Measurements from ENCODE around the gene RPS15.

The RPS15 gene

DNA sequence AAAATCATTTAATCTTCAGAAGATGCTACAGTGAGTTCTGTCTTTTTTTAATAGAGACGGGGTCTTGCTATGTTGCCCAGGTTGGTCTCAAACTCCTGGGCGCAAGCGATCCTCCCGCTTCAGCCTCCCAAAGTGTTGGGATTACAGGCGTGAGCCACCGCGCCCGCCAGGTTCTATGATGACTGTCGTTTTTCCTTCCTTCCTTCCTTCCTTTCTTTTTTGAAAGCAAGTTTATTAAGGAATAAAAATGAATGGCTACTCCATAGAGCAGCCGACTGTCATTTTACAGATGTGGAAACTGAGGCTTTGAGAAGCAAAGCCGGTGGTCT lies 36.3 kb upstream of the RPS15 start:
- in situ Hi-C loops (cut with MboI; ENCODE audit: low sequenced_read_pairs) = no loop called here

DNA sequence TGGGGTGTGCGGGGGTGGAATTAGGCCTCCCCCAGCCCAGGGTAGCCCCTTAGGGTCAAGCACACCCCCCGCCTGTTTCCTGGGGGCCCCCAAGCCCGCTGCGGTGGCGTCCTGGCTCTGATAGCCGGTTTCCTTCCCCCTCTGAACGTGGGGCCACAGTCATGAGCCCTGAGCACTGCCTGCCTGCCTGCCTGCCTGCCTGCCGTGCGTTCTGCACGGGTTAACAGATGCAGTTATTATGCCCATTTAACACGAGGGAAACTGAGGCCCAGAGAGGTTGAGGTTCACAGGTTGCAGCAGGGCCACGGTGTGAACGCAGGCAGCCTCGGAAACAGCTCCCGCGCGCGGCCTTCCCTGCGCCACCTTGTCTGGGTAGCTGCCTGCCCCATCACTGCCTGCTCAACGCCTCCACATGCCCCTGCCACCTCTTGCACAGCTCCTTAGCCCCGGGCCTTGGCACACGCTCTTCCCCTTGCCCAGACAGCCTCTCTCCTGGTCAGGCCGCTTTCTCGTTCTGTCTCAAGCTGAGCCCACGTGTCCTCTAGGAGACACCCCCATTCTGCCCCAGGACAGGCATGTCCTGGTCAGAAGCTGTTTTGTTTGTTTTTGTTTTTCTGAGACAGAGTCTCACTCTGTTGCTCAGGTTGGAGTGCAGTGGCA lies 35.7 kb upstream of the RPS15 start:
- in situ Hi-C loops (cut with MboI; ENCODE audit: low sequenced_read_pairs) = no loop called here

DNA sequence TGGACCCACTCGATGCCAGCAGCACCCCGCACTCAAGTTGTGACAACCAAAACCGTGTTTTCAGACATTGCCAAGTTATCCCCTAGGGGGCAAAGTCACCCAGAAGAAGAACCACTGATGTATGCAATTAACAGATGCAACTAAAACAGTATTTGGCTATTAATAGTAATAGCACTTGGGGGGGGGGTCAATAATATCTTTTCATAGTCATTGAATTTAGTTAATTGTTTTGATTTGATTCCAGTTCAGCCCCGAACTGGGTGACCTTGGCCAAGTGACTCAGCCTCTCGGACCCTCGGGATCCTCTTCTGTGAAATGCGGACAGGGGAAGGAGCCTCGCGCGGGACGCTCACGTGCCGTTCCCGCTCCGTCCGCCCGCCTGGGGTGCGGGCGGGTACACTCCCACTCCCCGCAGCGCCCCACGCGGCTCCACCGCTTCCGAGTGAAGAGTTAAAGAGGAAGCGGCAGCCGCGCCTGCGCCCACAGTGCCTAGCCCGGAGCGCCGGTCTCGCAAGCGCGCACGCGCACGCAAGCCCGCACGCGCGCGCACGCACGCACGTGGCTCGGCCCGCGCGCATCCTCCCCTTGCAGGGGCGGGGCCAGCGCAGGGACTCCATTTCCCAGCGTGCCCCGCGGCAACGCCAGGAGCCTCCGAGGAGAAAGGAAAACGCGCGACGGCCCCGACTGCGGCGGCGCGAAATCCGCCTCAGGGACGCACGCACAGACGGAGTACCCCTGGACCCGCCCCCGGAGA lies 31.2 kb upstream of the RPS15 start:
- in situ Hi-C loops (cut with MboI; ENCODE audit: low sequenced_read_pairs) = no loop called here

DNA sequence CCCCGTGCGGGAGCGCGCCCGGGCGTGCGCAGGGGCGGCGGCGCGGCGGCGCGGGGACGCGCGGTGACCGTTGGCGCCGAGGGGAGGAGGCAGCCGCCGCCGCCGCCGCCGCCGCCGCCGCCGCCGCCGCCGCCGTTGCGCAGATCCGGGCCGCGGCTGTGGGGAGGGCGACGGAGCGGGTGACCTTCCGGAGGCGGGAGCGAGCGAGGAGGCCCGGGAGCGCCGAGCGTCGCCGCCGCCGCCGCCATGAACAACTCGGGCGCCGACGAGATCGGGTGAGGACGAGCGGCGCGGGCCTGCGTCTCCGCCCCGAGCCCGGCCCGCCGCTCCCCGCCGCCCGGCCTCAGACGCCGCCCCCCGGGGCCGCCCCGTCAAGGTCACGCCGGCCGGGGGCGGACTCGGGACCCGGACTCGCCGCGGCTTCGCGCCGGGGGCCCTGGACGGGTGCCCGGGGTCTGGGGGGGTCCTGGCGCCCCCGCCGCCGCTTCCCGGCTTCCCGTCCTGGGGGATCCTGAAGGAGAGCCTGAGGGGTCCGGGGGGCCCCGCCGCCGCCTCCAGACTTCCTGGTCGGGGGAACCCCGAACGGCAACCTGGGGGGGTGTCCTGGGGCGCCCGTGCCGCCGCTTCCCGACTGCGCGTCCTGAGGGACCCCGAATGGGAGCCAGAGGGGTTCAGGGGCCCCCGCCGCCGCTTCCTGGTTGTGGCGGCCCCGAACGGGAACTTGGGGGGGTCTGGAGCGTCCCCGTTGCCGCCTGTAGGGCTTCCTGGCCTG lies 30.5 kb upstream of the RPS15 start, which contains the start of gene DAZAP1:
Gene DAZAP1 (plus strand): TSS at position 59 of the 772 bp plus-strand sequence. CDS start 188 bp downstream, at position 247.
- in situ Hi-C loops (cut with MboI; ENCODE audit: low sequenced_read_pairs) = no loop called here

DNA sequence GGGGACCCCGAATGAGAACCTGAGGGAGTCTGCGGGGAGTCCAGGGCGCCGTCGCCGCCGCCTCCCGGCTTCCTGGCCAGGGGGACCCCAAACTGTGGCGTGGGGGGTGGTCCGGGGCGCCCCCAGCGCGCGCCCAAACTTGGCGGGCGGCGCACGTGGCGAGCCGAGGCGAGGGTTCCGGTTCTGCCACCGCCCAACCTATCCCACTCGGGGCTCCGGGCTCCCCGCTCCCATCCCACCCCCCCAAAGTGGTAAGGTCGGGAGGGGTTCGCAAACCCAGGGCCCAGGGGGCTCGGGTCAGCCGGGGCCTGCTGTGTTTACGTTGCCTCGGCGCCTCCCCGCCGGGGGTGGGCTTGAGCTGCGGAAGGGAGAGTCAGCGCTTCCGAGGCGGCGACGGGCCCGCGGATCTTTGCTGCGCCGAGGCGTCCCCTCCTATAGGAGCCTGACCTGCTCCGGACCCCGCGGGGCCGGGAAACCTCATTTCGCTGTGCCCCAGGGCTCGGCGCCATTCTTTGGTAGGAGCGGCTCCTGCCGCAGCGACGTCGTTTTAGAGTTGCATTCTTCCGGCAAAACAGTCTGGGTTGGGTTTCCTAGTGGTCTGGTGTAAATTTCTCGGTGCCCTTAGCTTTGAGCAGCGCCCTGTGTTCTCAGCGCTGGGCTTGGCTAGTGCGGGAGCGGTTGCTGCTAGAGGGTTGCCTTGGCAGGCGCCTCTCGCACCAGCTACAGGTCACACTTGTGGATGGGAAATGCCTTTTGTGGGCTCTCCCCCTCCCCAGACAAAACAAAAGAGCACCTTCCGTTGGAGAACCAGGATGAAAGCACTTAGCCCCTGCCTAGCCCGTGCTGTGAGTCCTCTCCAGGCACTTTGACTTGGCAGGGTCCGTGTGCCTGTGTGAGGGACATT lies 29.6 kb upstream of the RPS15 start:
- in situ Hi-C loops (cut with MboI; ENCODE audit: low sequenced_read_pairs) = no loop called here

DNA sequence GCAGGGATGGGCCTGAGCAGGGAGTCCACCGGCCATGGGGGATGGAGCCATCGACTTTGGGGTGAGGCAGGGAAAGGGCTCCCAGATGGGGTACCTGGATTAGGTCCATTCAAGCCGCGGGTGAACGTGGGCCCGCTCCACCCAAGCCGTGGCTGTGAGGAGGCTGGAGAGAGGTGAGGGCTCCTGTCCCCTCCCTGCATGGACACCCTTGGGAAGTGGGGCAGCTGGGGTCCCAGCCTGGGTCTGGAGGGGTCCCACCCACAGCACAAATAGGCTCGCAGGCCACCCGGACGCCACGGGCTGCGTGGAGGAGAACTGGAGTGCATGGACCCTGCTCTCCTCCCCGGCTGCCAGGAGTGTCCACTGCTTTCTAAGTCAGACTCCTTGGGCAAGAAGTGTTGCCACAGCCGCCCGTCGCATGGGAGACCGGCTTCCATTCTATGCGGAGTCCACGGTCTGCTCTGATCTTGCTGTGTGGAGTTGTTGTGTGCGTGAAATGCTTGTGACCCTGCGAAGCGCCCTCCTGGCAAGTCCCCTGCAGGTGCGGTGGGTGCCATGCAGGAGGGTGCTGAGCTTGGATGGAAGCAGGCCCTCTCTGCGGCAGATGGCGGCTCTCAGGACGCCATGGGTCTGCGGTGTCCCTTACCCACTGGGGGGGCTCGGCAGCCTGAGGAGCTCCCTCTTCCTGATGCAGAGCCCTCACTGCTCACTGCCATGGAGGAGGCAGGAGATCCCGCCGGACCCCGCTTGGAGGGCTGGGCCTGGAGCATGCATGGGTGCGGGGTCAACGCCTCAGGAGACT lies 28.8 kb upstream of the RPS15 start:
- in situ Hi-C loops (cut with MboI; ENCODE audit: low sequenced_read_pairs) = no loop called here

DNA sequence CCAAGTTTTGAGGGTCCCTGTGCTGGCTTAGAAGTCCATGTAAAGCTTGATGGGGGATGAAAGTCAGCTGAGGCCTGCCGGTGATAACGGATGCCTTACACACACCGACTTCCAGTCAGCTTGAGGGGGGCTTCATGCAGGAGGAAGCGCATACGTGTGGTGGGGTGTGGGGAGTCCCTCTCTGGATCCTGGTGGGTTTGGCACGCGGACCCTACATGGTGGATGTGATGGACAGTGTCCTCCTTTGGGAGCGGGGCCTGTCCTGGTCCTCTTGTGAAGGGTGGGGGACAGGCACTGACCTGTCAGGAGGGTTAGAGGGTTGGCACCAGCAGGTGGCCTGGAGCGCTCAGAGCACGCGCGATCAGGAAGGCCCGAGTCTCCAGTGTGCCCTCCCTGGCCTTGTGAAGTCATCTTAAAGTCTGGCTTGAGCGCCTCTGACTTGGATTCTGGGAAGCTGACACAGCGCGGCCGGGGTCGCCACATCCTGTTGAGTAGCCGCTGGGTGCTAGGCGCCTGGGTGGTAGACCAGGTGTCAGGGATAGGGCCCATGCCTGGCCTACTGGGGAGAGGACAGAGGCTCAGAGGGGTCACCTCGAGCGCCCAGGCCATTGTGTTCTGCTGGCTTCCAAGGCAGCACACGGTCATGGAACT lies 27.9 kb upstream of the RPS15 start:
- in situ Hi-C loops (cut with MboI; ENCODE audit: low sequenced_read_pairs) = no loop called here

DNA sequence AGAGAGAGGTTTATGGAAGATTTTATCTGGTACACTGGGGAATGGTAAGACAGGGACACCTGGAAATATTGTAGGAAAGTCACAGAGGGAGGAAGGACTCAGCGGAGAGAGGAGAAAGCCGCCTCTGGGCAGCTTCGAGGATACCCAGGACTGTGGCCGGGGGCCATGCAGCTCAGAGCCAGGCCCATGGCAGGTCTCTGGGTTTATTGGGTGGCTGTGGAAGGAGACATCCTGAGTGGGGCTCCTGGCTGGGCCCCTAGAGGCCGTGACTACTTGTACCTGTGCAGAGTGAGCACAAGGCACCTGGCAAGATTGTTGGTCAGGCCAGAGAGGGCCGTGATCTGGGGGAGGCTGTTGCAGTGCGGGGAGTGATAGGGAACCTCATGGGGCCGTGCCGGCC lies 27.4 kb upstream of the RPS15 start:
- in situ Hi-C loops (cut with MboI; ENCODE audit: low sequenced_read_pairs) = no loop called here

DNA sequence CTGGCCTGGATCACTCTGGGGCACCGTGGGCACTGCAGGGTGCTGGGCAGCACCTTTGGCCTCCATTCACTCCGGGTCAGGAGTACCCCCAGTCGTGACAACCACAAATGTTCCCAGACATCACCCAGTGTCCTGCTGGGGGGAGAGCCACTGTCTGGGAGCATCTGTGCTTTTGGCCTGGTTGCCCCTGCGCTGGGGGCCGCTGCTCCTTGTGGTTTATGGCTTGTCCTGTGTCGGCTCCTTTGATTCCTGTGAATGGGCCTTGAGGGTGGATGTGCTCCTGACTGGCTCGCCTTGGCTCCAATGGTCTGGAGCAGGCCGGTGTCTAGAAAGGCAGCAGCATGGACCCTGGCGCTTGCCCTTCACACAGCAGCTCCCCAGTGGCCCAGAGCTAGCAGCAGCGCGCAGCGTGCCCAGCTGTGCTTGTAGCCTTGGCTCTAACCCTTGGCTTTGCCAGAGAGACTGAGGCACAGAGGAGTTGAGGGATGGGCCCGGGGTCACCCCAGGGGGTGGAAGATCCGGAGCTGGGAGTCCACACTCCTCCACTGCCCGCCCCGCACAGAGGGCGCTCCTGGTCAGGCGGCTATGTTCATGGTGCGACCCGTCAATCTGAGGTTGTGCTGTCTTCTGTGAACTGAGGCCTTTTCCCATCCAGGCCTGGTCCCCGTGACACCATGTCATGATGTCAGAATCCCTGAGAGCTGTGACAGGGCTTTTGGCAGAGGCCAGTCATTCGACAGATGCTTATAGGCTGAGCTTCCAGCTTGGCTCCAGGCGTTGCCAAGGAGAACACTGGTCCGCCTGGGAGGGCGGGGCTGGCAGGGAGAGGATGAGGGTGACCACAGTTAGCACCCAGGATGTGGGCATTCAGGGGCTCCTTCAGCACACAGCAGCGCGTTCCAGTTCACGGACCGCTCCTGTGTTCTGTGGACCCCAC lies 26.7 kb upstream of the RPS15 start:
- in situ Hi-C loops (cut with MboI; ENCODE audit: low sequenced_read_pairs) = no loop called here

DNA sequence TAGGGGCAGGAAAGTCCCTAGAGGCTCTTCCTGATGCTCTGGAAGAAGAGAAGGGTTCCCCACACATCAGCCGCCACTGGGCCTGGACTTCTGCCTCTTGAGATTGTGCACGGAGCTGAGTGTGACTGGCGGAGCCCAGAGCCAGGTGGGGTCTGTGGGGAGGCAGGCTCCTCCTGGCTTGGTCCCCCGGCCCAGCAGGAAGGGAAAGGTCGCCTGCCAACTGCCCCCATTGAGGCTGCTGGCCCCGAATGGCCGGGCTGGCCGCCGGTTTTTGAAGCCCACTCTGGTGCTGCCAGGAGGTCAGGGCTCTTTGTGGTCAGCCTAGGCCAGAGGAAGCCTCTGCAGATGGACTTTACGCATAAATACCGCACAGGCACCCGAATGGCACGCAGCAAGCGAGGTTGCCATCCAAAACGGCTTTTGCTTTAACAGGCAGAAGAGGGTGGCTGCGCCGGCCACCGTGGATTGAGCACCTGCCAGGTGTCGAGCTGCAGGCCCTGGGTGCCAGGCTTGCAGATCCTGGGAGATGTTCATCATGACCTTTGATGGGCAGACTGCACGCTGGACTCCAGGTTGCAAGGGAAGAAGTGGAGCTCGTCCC lies 25.8 kb upstream of the RPS15 start:
- in situ Hi-C loops (cut with MboI; ENCODE audit: low sequenced_read_pairs) = no loop called here

DNA sequence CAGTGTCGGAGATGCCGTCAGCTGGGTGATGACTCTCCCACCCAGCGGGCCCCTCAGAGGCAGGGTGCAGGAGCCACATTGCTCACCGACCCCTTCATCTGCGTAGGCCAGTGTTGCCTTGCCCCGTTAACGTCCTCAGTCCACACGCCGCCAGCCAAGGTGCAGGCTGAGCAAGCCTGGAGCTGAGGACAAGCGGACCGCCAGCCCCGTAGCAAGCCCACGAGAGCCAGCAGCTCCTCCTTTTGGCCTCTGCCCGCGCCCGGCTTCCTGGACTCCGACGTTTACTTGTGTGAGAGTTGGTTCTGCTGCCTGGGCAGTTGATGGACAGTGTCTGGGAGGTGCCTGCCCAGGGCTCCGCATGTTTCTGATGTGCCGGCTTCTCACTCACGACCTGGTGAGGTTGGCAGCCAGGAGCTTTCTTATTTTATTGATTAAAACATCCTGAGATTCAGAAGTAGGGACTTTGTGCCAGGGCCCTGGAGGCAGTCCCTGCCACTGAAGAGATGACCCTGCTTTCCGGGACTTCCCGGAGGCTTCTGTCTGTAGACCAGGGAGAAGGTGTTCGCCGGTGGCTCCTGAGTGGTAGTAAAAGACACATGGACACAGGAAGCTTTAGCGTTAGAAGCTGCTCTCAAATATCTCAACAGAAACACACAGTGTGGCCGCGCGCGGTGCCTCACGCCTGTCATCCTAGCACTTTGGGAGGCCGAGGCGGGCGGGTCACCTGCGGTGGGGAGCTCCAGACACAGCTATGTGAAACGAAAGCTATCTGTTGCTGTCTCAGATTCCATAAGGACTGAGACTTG lies 25.0 kb upstream of the RPS15 start:
- in situ Hi-C loops (cut with MboI; ENCODE audit: low sequenced_read_pairs) = no loop called here

DNA sequence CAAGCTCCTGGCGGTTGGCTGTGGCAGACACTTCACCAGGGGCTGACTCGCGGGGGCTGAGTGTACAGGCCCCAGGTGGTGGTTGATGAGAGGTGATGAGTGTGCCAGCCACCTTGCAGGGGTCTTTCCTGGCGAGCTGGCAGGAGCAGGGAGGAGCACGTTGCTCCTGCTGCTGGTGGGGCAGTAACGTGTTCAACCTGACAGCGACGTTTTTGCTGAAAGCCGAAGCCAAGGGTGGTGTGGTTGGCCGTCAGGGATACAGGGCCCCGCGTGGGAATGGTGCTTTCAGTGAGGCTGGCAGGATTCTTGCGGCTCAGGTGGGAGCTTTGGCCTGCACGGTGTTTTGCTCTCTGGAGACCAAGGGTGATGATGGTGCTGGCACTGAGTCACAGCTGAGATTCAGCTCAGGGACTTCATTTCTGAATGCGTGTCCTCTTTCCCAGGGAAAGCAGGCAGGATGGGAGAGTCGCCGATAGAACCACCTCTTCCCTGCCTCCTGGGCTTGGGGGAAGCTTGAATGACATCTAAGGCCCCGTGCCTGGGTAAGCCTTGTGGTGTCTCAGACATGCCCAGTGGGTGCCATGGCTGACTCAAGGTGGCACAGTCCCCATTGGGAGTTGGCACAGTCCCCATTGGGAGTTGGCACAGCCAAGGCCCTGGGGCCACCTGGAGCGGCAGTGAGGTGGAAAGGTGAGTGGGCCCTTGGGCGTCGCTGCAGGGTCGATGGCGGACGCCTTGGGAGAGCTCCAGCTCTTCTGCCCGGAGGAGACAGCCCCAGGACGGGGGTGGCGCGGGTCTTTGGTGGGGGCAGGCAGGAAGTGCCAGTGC lies 22.0 kb upstream of the RPS15 start:
- in situ Hi-C loops (cut with MboI; ENCODE audit: low sequenced_read_pairs) = no loop called here

DNA sequence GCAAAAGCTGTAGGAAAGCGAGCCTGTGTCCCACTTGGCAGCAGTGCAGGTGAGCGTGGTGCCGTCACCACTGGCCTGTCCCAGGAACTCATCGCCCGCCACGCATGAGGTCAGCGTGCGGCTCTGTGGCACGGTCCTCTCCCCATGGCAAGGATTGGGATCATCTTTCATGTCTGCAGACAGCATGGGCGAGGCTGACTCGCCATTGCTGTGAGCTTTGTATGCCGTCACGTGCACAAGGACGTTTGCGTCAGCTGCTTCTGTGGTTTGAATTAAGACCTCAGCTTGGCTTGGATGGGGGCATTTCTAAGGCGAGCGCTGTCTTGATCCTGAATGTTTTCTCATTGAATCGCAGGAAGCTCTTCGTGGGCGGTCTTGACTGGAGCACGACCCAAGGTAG lies 21.1 kb upstream of the RPS15 start:
- in situ Hi-C loops (cut with MboI; ENCODE audit: low sequenced_read_pairs) = no loop called here

DNA sequence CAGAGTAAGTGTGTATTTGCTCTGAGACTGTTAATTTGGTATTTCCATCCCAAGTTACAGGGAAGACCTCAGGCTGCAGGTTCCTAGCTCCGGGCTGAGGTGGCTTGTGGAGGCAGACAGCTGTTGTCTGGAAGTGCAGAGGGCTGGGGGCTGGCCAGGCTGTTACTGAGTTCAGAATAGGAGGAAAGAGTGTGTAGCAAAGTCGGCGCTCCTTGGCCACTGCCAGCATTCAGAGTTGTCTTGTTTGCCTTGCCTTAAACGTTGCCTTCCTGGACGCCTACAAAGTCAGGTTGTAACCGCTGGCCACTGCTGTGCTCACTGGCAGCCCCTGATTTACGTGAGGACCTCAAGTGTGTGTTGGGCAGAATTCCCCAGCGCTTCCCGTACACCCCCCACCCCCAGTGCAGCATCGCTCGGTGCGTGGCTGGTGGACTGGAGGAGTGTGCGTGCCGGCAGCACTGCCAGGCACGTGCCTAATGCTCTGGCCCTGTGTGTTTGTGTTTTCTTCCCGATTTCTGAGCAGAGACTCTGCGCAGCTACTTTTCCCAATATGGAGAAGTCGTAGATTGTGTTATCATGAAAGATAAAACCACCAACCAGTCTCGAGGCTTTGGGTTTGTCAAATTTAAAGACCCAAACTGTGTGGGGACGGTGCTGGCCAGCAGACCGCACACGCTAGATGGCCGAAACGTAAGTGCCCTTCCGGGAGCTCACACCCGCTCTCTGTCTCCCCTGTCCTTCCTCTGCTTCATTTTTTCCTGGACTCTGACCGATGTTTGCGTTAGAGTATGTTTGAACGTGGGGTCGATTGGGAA lies 20.3 kb upstream of the RPS15 start:
- in situ Hi-C loops (cut with MboI; ENCODE audit: low sequenced_read_pairs) = no loop called here

DNA sequence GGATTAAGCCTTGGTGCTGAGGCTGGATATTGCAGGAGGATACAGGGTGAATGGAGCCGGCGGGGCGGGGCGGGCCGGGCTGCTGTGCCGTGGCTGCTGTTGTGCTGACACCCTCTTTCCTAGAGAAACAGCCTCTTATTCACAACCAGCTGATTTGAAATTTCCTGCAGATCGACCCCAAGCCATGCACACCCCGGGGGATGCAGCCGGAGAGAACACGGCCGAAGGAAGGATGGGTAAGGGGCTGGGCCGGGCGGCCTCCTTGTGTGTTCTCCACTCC lies 19.8 kb upstream of the RPS15 start:
- in situ Hi-C loops (cut with MboI; ENCODE audit: low sequenced_read_pairs) = no loop called here

Data from HL-60/S4 treated with phorbol 12-myristate 13-acetate at 8.2 ng/mL for 4 days and 3 days (cell line).